Melanocyte of skin (primary cell): ENCODE data around the gene STRN4. TPM values are rescaled to one million over a fixed set of nuclear protein-coding genes. Genes with fewer than 3 reads are reported as not detected.

ENCODE experiments used
- small RNA-seq, 2 donors: library from RNA; depleted of rRNA; stranded (forward); fragments of <200 nt; gene quantifications; one replicate each; pipeline ENCODE3, GENCODE V24; 2012
- total RNA-seq, 2 donors: library from RNA; depleted of rRNA; stranded (reverse); fragments of >200 nt; gene quantifications; 2 replicates each; pipeline ENCODE4 v1.2.3, GENCODE V29; 2012

Gene STRN4
- 10 to 100 TPM; 80.6 to 90.9 TPM for total RNA-seq

GRCh38 chr19:46746281-46747057 is at the start of gene STRN4:
Gene STRN4 (minus strand): TSS chr19:46746450. CDS start chr19:46746430, 20 bp downstream.

GRCh38 chr19:46788262-46788967 is 42.2 kb upstream of the STRN4 start, which contains the start of gene SLC1A5:
Gene SLC1A5 (minus strand): TSS chr19:46788594. CDS start chr19:46787965, 629 bp downstream.

GRCh38 chr19:46745521-46746280 is 549 bp downstream of the STRN4 start, which contains the start of gene FKRP:
Gene FKRP (plus strand): TSS chr19:46746057. CDS start chr19:46755451, 9,394 bp downstream.

GRCh38 chr19:46717034-46717715 is 29.1 kb downstream of the STRN4 start, which contains the start of gene PRKD2:
Gene PRKD2 (minus strand): TSS chr19:46717114. CDS start chr19:46716370, 744 bp downstream.

Small RNAs within 50 kb of the gene (small RNA-seq; reads per million reads assigned to genes)
- gene MIR320E (0 to 0.04 reads per million in 2 donors), gene RF00019 (0 reads per million in 2 donors), gene RN7SL364P (0 reads per million in 2 donors)

Other genes starting within 250 kb of the STRN4 start
- 100 to 1,000 TPM; 131 to 144 TPM for gene CALM3, start 145.1 kb downstream of the STRN4 start, total RNA-seq
- not detected for gene PTGIR, start 121.4 kb downstream of the STRN4 start, total RNA-seq
- not detected for gene GNG8, start 110.2 kb downstream of the STRN4 start, total RNA-seq
- gene DACT3, start 85.3 kb downstream of the STRN4 start, total RNA-seq, result under 1 TPM; 0.33 to 0.34 TPM
- gene PRKD2, start 29.3 kb downstream of the STRN4 start, total RNA-seq, result 1 to 10 TPM; 4.1 to 9.7 TPM
- gene FKRP, start 393 bp downstream of the STRN4 start, total RNA-seq, result 10 to 100 TPM; 12.3 to 15.5 TPM
- gene SLC1A5, start 42.1 kb upstream of the STRN4 start, total RNA-seq, result 10 to 100 TPM; 14.1 to 53.6 TPM
- gene AP2S1, start 104.4 kb upstream of the STRN4 start, total RNA-seq, result 100 to 1,000 TPM; 128 to 182 TPM
- gene ARHGAP35, start 114.5 kb upstream of the STRN4 start, total RNA-seq, result 10 to 100 TPM; 25.0 to 27.9 TPM